DND-41 (cell line): ENCODE results near the gene SFRP4.

ENCODE experiments used
- ATAC-seq: fragments of 200-7000 bp; cut with Tn5 transposase; 3 replicates; pipeline ENCODE4 v1.9.1; 2021; ENCODE audit warnings: low read depth; ENCODE audit not compliant: insufficient read depth
- DNase-seq: peaks from one replicate; pipeline ENCODE4 v3.0.0-alpha.2; 2020
- H2AFZ ChIP-seq: 2 replicates; pipeline ENCODE4 v1.6.0; 2012; ENCODE audit warnings: low read depth, low read length
- H3K27ac ChIP-seq: 2 replicates; pipeline ENCODE4 v1.5.1; 2012; ENCODE audit warnings: low read length, inconsistent platforms
- H3K27me3 ChIP-seq: fragments of 200-600 bp; sonication (generic); 2 replicates; pipeline ENCODE4 v1.6.0; 2012; ENCODE audit warnings: low read length, mild to moderate bottlenecking, inconsistent platforms; ENCODE audit not compliant: insufficient read depth, poor library complexity
- H3K36me3 ChIP-seq: 2 replicates; pipeline ENCODE4 v1.5.1; 2012; ENCODE audit warnings: low read length, inconsistent platforms; ENCODE audit not compliant: insufficient read depth
- H3K4me1 ChIP-seq: 2 replicates; pipeline ENCODE4 v1.5.1; 2012; ENCODE audit warnings: mild to moderate bottlenecking, low read length; ENCODE audit not compliant: insufficient read depth
- H3K4me2 ChIP-seq: 2 replicates; pipeline ENCODE4 v1.6.0; 2012; ENCODE audit warnings: mild to moderate bottlenecking, moderate library complexity, low read length, inconsistent platforms; ENCODE audit not compliant: insufficient read depth
- H3K4me3 ChIP-seq, 2 experiments: fragments of 200-600 bp in 1 of 2; shearing (Covaris generic) in 1 of 2; 2 replicates each; pipeline ENCODE4 v1.5.1; 2012 to 2016; ENCODE audit warnings: inconsistent platforms in 2 of 2, low read length in 2 of 2, mild to moderate bottlenecking in 2 of 2, low read depth in 1 of 2, moderate library complexity in 1 of 2
- H3K79me2 ChIP-seq: 2 replicates; pipeline ENCODE4 v1.6.0; 2012; ENCODE audit warnings: low read length, inconsistent platforms; ENCODE audit not compliant: insufficient read depth
- H3K9ac ChIP-seq: 2 replicates; pipeline ENCODE4 v1.6.0; 2012; ENCODE audit warnings: low read depth, mild to moderate bottlenecking, inconsistent platforms, low read length, moderate library complexity
- H3K9me3 ChIP-seq: 2 replicates; pipeline ENCODE4 v1.5.1; 2012; ENCODE audit warnings: low read length, moderate library complexity, mild to moderate bottlenecking, inconsistent platforms; ENCODE audit not compliant: insufficient read depth, severe bottlenecking
- H4K20me1 ChIP-seq: 2 replicates; pipeline ENCODE4 v1.6.0; 2012; ENCODE audit warnings: low read length; ENCODE audit not compliant: insufficient read depth
- CTCF ChIP-seq: IDR thresholded peaks from 2 replicates; pipeline ENCODE4 v1.5.1; 2012; ENCODE audit warnings: borderline replicate concordance, low read length, moderate library complexity, mild to moderate bottlenecking; ENCODE audit not compliant: poor library complexity, severe bottlenecking; ENCODE audit errors: extremely low read depth
- EZH2 ChIP-seq: IDR thresholded peaks from 3 replicates; pipeline ENCODE4 v1.6.1; 2012; ENCODE audit warnings: borderline replicate concordance, low read depth, mild to moderate bottlenecking, moderate library complexity, low read length, inconsistent platforms; ENCODE audit not compliant: severe bottlenecking

Gene SFRP4

GRCh38 chr7:37916017-37916672 lies 472 bp downstream of the SFRP4 start:
- ATAC-seq (no peak), DNase-seq (no peak)
- no peaks in the 10 kb centered on the region for H3K36me3 ChIP-seq
- H3K4me3 ChIP-seq, result no peak overlapping the region
- H3K9ac ChIP-seq, result no peak overlapping the region
- H2AFZ ChIP-seq, result no peak overlapping the region
- H3K4me1 ChIP-seq, result peaks cover 7% of the 10 kb centered on the region
- H3K27ac ChIP-seq, result no peak overlapping the region
- H3K4me2 ChIP-seq, result no peak overlapping the region
- no peak for TF ChIP-seq CTCF
- no peak for TF ChIP-seq EZH2
- H3K27me3 ChIP-seq, result peaks cover 12% of the 10 kb centered on the region
- no peaks in the 10 kb centered on the region for H4K20me1 ChIP-seq
- peaks cover 5% of the 10 kb centered on the region for H3K79me2 ChIP-seq
- H3K9me3 ChIP-seq, result no peaks in the 10 kb centered on the region

GRCh38 chr7:37915438-37915837 lies 1.2 kb downstream of the SFRP4 start:
- ATAC-seq, result no peak
- H3K4me3 ChIP-seq, result no peak overlapping the region
- H3K9ac ChIP-seq, result no peak overlapping the region
- H3K4me1 ChIP-seq, result peaks cover 6% of the 10 kb centered on the region
- no peak overlapping the region for H3K4me2 ChIP-seq
- TF ChIP-seq EZH2, result no peak
- no peak for TF ChIP-seq CTCF
- H2AFZ ChIP-seq, result no peak overlapping the region
- H4K20me1 ChIP-seq, result no peaks in the 10 kb centered on the region
- peaks cover 12% of the 10 kb centered on the region for H3K27me3 ChIP-seq
- no peaks in the 10 kb centered on the region for H3K79me2 ChIP-seq
- DNase-seq, result no peak
- H3K36me3 ChIP-seq, result no peaks in the 10 kb centered on the region
- H3K9me3 ChIP-seq, result no peaks in the 10 kb centered on the region
- H3K27ac ChIP-seq, result no peak overlapping the region

- TF ChIP-seq EZH2 (no peak), CTCF (no peak)
- ATAC-seq, result no peak
- Histone ChIP-seq H3K27ac (no peak overlapping the region), H3K27me3 (peaks cover 8% of the 10 kb centered on the region), H3K9me3 (no peaks in the 10 kb centered on the region), H2AFZ (no peak overlapping the region), H4K20me1 (no peaks in the 10 kb centered on the region), H3K79me2 (no peaks in the 10 kb centered on the region), H3K4me3 (no peak overlapping the region), H3K36me3 (no peaks in the 10 kb centered on the region), H3K4me1 (no peaks in the 10 kb centered on the region), H3K9ac (no peak overlapping the region), H3K4me2 (no peak overlapping the region)
- DNase-seq, result no peak
Measured at GRCh38 chr7:37912756-37913155, 3.9 kb downstream of the SFRP4 start.
